ENCODE results near the gene RELB. TPM values are rescaled to one million over a fixed set of nuclear protein-coding genes. Genes with fewer than 3 reads are reported as not detected.

The RELB gene
- total and polyA plus RNA-seq, 4 experiments from 2014 or later = 19.7 to 39.8 (median 35.0) TPM

Other genes starting within 250 kb of the RELB start
- gene CBLC, start 223.6 kb upstream of the RELB start, total RNA-seq = not detected
- not detected for gene CBLC, start 223.6 kb upstream of the RELB start, polyA plus RNA-seq
- not detected for gene BCAM, start 192.4 kb upstream of the RELB start, total RNA-seq
- not detected for gene BCAM, start 192.4 kb upstream of the RELB start, polyA plus RNA-seq
- gene NECTIN2, start 155.2 kb upstream of the RELB start, total RNA-seq = 1 to 10 TPM in 1 of 2 experiments, under 1 TPM in 1; 0.84 to 1.7 TPM
- under 1 TPM in 1 of 2 donors, not detected in 1; 0.11 TPM for gene NECTIN2, start 155.2 kb upstream of the RELB start, polyA plus RNA-seq
- 10 to 100 TPM; 32.8 to 34.6 TPM for gene TOMM40, start 110.2 kb upstream of the RELB start, total RNA-seq
- 10 to 100 TPM; 30.9 to 43.6 TPM for gene TOMM40, start 110.2 kb upstream of the RELB start, polyA plus RNA-seq
- gene APOE, start 95.7 kb upstream of the RELB start, total RNA-seq = 10 to 100 TPM in 1 of 2 experiments, 1 to 10 TPM in 1; 9.0 to 11.9 TPM
- gene APOE, start 95.7 kb upstream of the RELB start, polyA plus RNA-seq = not detected
- 1 to 10 TPM; 6.4 to 7.0 TPM for gene APOC1, start 86.9 kb upstream of the RELB start, total RNA-seq
- gene APOC1, start 86.9 kb upstream of the RELB start, polyA plus RNA-seq = not detected
- gene APOC4, start 59.2 kb upstream of the RELB start, total RNA-seq = not detected
- not detected for gene APOC4, start 59.2 kb upstream of the RELB start, polyA plus RNA-seq
- under 1 TPM in 1 of 2 experiments, not detected in 1; 0.49 TPM for gene APOC2, start 55.4 kb upstream of the RELB start, total RNA-seq
- gene APOC2, start 55.4 kb upstream of the RELB start, polyA plus RNA-seq = not detected
- gene CLPTM1, start 46.1 kb upstream of the RELB start, total RNA-seq = 10 to 100 TPM; 85.1 to 86.4 TPM
- 10 to 100 TPM; 16.6 to 27.5 TPM for gene CLPTM1, start 46.1 kb upstream of the RELB start, polyA plus RNA-seq
- gene CLASRP, start 37.6 kb downstream of the RELB start, total RNA-seq = 100 to 1,000 TPM; 156 to 163 TPM
- 10 to 100 TPM in 1 of 2 donors, 1 to 10 TPM in 1; 3.8 to 12.7 TPM for gene CLASRP, start 37.6 kb downstream of the RELB start, polyA plus RNA-seq
- gene ZNF296, start 75.0 kb downstream of the RELB start, total RNA-seq = 1 to 10 TPM; 1.7 to 1.9 TPM
- gene ZNF296, start 75.0 kb downstream of the RELB start, polyA plus RNA-seq = 1 to 10 TPM in 1 of 2 donors, under 1 TPM in 1; 0.98 to 3.2 TPM
- gene GEMIN7, start 77.8 kb downstream of the RELB start, total RNA-seq = 10 to 100 TPM; 15.9 to 17.6 TPM
- 10 to 100 TPM; 34.9 to 75.3 TPM for gene GEMIN7, start 77.8 kb downstream of the RELB start, polyA plus RNA-seq
- 10 to 100 TPM; 25.2 to 26.2 TPM for gene PPP1R37, start 91.7 kb downstream of the RELB start, total RNA-seq
- gene PPP1R37, start 91.7 kb downstream of the RELB start, polyA plus RNA-seq = 1 to 10 TPM in 1 of 2 donors, under 1 TPM in 1; 0.31 to 1.4 TPM
- gene NKPD1, start 159.5 kb downstream of the RELB start, total RNA-seq = 1 to 10 TPM in 1 of 2 experiments, under 1 TPM in 1; 0.80 to 1.2 TPM
- under 1 TPM in 1 of 2 donors, not detected in 1; 0.61 TPM for gene NKPD1, start 159.5 kb downstream of the RELB start, polyA plus RNA-seq
- gene TRAPPC6A, start 176.8 kb downstream of the RELB start, total RNA-seq = 10 to 100 TPM; 49.1 to 51.9 TPM
- 100 to 1,000 TPM; 160 to 246 TPM for gene TRAPPC6A, start 176.8 kb downstream of the RELB start, polyA plus RNA-seq
- gene BLOC1S3, start 177.3 kb downstream of the RELB start, total RNA-seq = 10 to 100 TPM; 26.5 to 29.9 TPM
- 10 to 100 TPM in 1 of 2 donors, 1 to 10 TPM in 1; 5.3 to 15.4 TPM for gene BLOC1S3, start 177.3 kb downstream of the RELB start, polyA plus RNA-seq
- not detected for gene EXOC3L2, start 243.9 kb downstream of the RELB start, total RNA-seq
- not detected for gene EXOC3L2, start 243.9 kb downstream of the RELB start, polyA plus RNA-seq
- gene MARK4, start 249.8 kb downstream of the RELB start, total RNA-seq = 10 to 100 TPM; 24.3 to 25.2 TPM
- 1 to 10 TPM in 1 of 2 donors, under 1 TPM in 1; 0.11 to 1.7 TPM for gene MARK4, start 249.8 kb downstream of the RELB start, polyA plus RNA-seq

All from CD4-positive, alpha-beta memory T cell (primary cell).